Measurements from ENCODE around the gene GP2.

The GP2 gene

DNA sequence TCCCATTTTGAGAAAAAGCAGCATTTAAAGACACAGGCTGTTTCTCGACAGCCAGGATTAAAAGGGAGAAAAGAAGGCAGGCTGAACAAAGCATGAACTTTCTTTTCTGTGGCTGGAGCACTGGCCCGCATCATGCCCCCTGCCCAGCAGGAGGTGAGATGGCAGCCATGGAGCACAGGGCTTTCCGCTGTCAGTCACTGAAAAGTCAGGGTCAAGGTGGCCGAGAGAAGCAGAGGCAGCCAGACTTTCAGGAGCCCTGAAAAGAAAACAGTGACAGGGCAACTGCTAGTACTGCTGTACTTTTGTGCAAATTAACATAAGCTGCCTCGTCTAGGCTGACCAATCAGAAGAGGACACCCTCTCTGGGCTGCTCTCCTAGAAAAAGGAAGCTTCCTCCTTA is 5.8 kb upstream of the GP2 start:
- no peaks in the 10 kb centered on the region for H3K4me1 ChIP-seq (ENCODE audit: insufficient read depth, low read length, poor library complexity, severe bottlenecking)
- H3K27me3 ChIP-seq (ENCODE audit: insufficient read depth, low read length, poor library complexity, severe bottlenecking), result no peaks in the 10 kb centered on the region
- H3K9me2 ChIP-seq (replicated peaks; ENCODE audit: low read depth, low read length), result no peaks in the 10 kb centered on the region
- H2AFZ ChIP-seq (ENCODE audit: low read length), result no peak overlapping the region
- no peaks in the 10 kb centered on the region for H3F3A ChIP-seq (ENCODE audit: low read depth)
- H4K20me1 ChIP-seq (ENCODE audit: insufficient read depth, low read length, poor library complexity, severe bottlenecking), result no peaks in the 10 kb centered on the region
- no peak overlapping the region for H3K4me2 ChIP-seq (ENCODE audit: low read depth, low read length, poor library complexity, severe bottlenecking)
- H3K36me3 ChIP-seq (ENCODE audit: insufficient read depth, low read length), result no peaks in the 10 kb centered on the region
- H3K9ac ChIP-seq (ENCODE audit: low read depth, low read length, poor library complexity, severe bottlenecking), result no peak overlapping the region
- no peak overlapping the region for H3K4me3 ChIP-seq (ENCODE audit: low read length, poor library complexity, severe bottlenecking)
- TF ChIP-seq EZH2phosphoT487 (IDR thresholded peaks at IDR 0.05; ENCODE audit: borderline replicate concordance), result no peak
- TF ChIP-seq, protein P1, sequence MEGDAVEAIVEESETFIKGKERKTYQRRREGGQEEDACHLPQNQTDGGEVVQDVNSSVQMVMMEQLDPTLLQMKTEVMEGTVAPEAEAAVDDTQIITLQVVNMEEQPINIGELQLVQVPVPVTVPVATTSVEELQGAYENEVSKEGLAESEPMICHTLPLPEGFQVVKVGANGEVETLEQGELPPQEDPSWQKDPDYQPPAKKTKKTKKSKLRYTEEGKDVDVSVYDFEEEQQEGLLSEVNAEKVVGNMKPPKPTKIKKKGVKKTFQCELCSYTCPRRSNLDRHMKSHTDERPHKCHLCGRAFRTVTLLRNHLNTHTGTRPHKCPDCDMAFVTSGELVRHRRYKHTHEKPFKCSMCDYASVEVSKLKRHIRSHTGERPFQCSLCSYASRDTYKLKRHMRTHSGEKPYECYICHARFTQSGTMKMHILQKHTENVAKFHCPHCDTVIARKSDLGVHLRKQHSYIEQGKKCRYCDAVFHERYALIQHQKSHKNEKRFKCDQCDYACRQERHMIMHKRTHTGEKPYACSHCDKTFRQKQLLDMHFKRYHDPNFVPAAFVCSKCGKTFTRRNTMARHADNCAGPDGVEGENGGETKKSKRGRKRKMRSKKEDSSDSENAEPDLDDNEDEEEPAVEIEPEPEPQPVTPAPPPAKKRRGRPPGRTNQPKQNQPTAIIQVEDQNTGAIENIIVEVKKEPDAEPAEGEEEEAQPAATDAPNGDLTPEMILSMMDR (conservative IDR thresholded peaks at IDR 0.05; ENCODE audit: low read length), result no peak
- no peaks in the 10 kb centered on the region for H3K79me2 ChIP-seq (ENCODE audit: insufficient read depth, low read length)
- H3K9me3 ChIP-seq (ENCODE audit: insufficient read depth, low read depth, low read length), result no peaks in the 10 kb centered on the region; the same call in 1 of the 2 replicates

DNA sequence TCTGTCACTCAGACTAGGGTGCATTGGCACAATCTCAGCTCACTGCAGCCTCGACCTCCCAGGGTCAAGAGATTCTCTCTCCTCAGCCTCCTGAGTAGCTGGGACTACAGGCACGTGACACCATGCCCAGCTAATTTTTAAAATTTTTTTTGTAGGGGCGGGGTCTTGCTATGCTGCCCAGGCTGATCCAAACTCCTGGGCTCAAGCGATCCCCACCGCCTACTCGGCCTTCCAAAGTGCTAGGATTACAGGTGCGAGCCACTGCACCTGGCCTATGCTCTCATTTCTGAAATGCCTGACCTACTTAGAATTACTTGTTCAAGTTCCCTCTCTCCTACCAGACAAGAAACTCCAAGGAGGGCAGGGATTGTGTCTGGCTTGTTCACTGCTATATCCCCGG is 5.1 kb upstream of the GP2 start:
- no peaks in the 10 kb centered on the region for H3K27me3 ChIP-seq (ENCODE audit: insufficient read depth, low read length, poor library complexity, severe bottlenecking)
- no peak overlapping the region for H2AFZ ChIP-seq (ENCODE audit: low read length)
- no peak overlapping the region for H3K4me3 ChIP-seq (ENCODE audit: low read length, poor library complexity, severe bottlenecking)
- H3K4me2 ChIP-seq (ENCODE audit: low read depth, low read length, poor library complexity, severe bottlenecking), result no peak overlapping the region
- no peaks in the 10 kb centered on the region for H3K4me1 ChIP-seq (ENCODE audit: insufficient read depth, low read length, poor library complexity, severe bottlenecking)
- H3K9ac ChIP-seq (ENCODE audit: low read depth, low read length, poor library complexity, severe bottlenecking), result no peak overlapping the region
- H3K9me3 ChIP-seq (ENCODE audit: insufficient read depth, low read depth, low read length), result no peaks in the 10 kb centered on the region; the same call in 1 of the 2 replicates
- no peaks in the 10 kb centered on the region for H3K9me2 ChIP-seq (replicated peaks; ENCODE audit: low read depth, low read length)
- TF ChIP-seq EZH2phosphoT487 (IDR thresholded peaks at IDR 0.05; ENCODE audit: borderline replicate concordance), result no peak
- TF ChIP-seq, protein P1 (conservative IDR thresholded peaks at IDR 0.05; ENCODE audit: low read length), result no peak
- no peaks in the 10 kb centered on the region for H4K20me1 ChIP-seq (ENCODE audit: insufficient read depth, low read length, poor library complexity, severe bottlenecking)
- H3K36me3 ChIP-seq (ENCODE audit: insufficient read depth, low read length), result no peaks in the 10 kb centered on the region
- H3F3A ChIP-seq (ENCODE audit: low read depth), result no peaks in the 10 kb centered on the region
- no peaks in the 10 kb centered on the region for H3K79me2 ChIP-seq (ENCODE audit: insufficient read depth, low read length)

DNA sequence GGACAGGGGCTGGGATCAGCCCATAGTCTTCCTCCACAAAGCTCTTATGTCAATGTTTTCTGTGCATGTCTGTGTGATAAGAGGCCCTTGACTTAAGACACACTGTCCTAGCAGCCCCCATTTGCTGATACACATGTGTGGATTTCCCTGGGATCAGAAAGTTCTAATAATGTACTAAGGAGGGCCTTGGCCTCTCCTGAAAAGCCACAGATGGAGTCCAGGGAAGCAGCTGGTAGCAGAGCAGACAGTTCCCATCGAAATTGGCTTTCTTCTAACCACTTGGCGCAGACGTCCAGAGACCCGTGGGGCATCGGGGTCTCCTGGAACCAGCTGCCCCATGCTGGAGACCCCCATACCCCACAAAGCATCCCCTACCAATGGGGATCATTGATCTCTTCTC is 4.3 kb upstream of the GP2 start:
- H3K9me3 ChIP-seq (ENCODE audit: insufficient read depth, low read depth, low read length), result no peaks in the 10 kb centered on the region; the same call in 1 of the 2 replicates
- no peaks in the 10 kb centered on the region for H3K79me2 ChIP-seq (ENCODE audit: insufficient read depth, low read length)
- no peaks in the 10 kb centered on the region for H3K36me3 ChIP-seq (ENCODE audit: insufficient read depth, low read length)
- no peaks in the 10 kb centered on the region for H3K4me1 ChIP-seq (ENCODE audit: insufficient read depth, low read length, poor library complexity, severe bottlenecking)
- no peak overlapping the region for H3K4me3 ChIP-seq (ENCODE audit: low read length, poor library complexity, severe bottlenecking)
- no peak overlapping the region for H3K4me2 ChIP-seq (ENCODE audit: low read depth, low read length, poor library complexity, severe bottlenecking)
- H3K9me2 ChIP-seq (replicated peaks; ENCODE audit: low read depth, low read length), result no peaks in the 10 kb centered on the region
- no peaks in the 10 kb centered on the region for H4K20me1 ChIP-seq (ENCODE audit: insufficient read depth, low read length, poor library complexity, severe bottlenecking)
- TF ChIP-seq EZH2phosphoT487 (IDR thresholded peaks at IDR 0.05; ENCODE audit: borderline replicate concordance), result no peak
- TF ChIP-seq, protein P1 (conservative IDR thresholded peaks at IDR 0.05; ENCODE audit: low read length), result no peak
- no peak overlapping the region for H3K9ac ChIP-seq (ENCODE audit: low read depth, low read length, poor library complexity, severe bottlenecking)
- no peaks in the 10 kb centered on the region for H3F3A ChIP-seq (ENCODE audit: low read depth)
- no peaks in the 10 kb centered on the region for H3K27me3 ChIP-seq (ENCODE audit: insufficient read depth, low read length, poor library complexity, severe bottlenecking)
- no peak overlapping the region for H2AFZ ChIP-seq (ENCODE audit: low read length)
